ENCODE measurements around the gene KIRREL3. TPM values are rescaled to one million over a fixed set of nuclear protein-coding genes. Genes with fewer than 3 reads are reported as not detected.

KIRREL3 gene
- total and polyA plus RNA-seq, 8 donors: 0.06 to 1.1 (median 0.26) TPM; not detected in 2

DNA sequence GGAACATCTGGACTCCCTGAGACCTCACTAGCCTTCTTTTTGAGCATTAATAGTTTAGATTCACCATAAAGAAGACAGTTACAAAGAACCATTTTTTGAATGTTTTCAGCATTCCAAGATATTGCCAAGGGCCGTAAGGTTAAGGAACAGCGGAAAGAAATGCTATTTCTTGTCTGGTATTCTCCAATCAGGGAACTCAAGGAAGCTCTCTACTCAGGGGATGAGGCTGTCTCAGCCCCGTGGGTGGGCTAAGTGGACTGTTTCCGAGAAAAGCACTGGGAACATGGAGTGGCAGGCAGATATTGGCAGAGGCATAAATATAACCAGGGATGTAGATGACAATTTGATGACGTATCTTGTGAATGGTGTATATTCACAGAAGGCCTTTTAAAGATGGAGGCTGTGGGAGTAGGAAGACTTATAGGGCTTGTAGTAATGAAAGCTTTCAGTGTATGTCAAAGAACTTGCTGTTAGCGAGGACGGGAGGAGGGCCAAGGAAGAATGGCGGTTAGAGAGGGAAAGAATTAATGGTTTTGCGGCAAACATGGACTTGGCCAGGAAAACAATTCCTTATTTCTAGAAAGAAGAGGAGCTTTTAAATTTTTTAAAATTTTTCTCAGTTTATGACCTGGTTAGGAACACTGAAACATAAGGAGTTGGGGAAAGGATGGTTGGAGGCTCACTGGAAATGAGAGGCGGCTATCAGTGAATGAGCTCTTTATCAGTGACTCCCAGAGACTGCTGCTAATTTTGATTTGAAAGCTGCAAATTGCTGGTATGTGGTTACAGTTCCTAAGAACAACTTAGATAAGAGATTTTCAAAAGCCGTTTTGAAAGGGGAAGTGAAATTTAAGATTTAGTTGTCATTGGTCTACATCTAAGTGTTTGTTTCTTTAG lies 580.5 kb downstream of the KIRREL3 start:
- ATAC-seq (no peak), DNase-seq (no peak), FAIRE-seq (no peak)
- TF ChIP-seq, protein P1, sequence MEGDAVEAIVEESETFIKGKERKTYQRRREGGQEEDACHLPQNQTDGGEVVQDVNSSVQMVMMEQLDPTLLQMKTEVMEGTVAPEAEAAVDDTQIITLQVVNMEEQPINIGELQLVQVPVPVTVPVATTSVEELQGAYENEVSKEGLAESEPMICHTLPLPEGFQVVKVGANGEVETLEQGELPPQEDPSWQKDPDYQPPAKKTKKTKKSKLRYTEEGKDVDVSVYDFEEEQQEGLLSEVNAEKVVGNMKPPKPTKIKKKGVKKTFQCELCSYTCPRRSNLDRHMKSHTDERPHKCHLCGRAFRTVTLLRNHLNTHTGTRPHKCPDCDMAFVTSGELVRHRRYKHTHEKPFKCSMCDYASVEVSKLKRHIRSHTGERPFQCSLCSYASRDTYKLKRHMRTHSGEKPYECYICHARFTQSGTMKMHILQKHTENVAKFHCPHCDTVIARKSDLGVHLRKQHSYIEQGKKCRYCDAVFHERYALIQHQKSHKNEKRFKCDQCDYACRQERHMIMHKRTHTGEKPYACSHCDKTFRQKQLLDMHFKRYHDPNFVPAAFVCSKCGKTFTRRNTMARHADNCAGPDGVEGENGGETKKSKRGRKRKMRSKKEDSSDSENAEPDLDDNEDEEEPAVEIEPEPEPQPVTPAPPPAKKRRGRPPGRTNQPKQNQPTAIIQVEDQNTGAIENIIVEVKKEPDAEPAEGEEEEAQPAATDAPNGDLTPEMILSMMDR (IDR thresholded peaks at IDR 0.05): no peak
- Histone ChIP-seq H3K27me3 (no peaks in the 10 kb centered on the region), H3K4me1 (peaks cover 0 to 21% (median 12%) of the 10 kb centered on the region in 3 donors), H3K9me3 (no peaks in the 10 kb centered on the region), H3K27ac (no peak overlapping the region), H3K36me3 (no peaks in the 10 kb centered on the region), H3K4me3 (no peak overlapping the region)
- intact Hi-C loops (cut with DNase I): no loop called here
- 74 to 76% methylated on average over 11 of the region's 11 CpGs for WGBS, 2 donors

DNA sequence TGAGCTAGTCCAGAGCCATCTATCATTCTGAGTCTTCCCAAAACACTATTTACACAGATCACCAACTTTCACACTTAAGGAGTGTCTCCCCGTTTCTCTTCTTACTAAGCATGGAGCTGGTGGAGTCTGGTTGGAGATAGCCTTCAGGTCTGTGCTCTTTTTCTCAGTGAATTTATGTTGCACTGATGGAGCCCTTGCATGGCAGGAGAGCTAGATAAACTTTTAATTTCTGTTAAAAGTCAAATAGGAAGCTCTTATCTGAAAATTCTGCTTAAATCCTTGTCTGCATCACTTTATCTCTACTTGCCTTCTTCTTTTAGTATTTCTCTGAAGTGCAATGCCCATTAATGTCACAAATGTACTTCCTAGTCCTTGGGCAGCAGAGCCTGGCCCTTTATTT lies 581.7 kb downstream of the KIRREL3 start:
- Histone ChIP-seq H3K9me3 (no peaks in the 10 kb centered on the region), H3K36me3 (no peaks in the 10 kb centered on the region), H3K4me3 (no peak overlapping the region), H3K4me1 (peaks cover 0 to 21% (median 12%) of the 10 kb centered on the region in 3 donors), H3K27ac (no peak overlapping the region), H3K27me3 (no peaks in the 10 kb centered on the region)
- intact Hi-C loops (cut with DNase I): no loop called here
- FAIRE-seq (no peak), DNase-seq (no peak), ATAC-seq (no peak)
- TF ChIP-seq, protein P1 (IDR thresholded peaks at IDR 0.05): no peak
- 0 to 67% methylated on average over 1 of the region's 1 CpG for WGBS, 2 donors

DNA sequence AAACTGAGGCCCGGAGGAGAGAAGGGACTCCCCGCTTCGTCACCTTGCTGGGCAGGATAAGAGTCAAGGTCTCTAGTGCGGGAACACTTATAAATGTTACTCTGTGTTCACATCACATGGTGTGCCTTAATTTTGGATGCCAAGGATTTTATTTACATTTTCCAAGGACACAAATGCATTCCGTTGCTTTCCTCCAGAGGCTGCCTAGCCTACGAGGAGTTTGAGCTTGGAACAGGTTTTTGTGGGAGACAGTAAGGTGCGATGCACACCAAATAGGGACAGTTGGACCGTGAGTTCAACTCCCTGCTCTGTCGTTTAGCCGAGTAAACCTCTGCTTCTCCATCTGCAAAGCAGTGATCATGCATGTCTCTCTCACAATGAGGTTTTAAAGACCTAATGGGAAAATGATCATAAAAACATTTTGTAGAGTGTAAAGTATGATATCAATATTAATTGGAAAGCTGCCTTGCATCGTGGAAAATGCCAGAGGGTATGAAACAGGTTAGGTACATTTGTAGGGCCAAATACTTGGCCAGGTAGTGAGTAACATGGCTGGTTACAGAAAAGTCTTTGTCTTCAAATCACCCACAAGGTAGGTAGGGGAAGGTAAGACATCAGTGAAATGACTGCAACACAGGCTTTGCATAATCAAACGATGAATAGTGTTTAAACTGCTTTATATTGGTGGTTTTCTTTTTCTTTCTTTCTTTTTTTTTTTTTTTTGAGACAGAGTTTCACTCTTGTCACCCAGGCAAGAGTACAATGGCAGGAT lies 583.3 kb downstream of the KIRREL3 start:
- FAIRE-seq (no peak), DNase-seq (no peak), ATAC-seq (peak in 3 of 4 donors; percentile 20 to 34 (median 22))
- no peaks in the 10 kb centered on the region for H3K27me3 ChIP-seq
- TF ChIP-seq, protein P1 (IDR thresholded peaks at IDR 0.05): no peak
- H3K4me1 ChIP-seq: peaks cover 0 to 21% (median 12%) of the 10 kb centered on the region in 3 donors
- 29 to 30% methylated on average over 12 of the region's 12 CpGs for WGBS, 2 donors
- peak overlapping the region in 3 of 4 donors; percentile 31 to 56 (median 39) for H3K4me3 ChIP-seq
- intact Hi-C loops (cut with DNase I): no loop called here
- H3K9me3 ChIP-seq: no peaks in the 10 kb centered on the region
- peak overlapping the region in 2 of 4 donors; percentile 28 to 53 for H3K27ac ChIP-seq
- H3K36me3 ChIP-seq: no peaks in the 10 kb centered on the region

DNA sequence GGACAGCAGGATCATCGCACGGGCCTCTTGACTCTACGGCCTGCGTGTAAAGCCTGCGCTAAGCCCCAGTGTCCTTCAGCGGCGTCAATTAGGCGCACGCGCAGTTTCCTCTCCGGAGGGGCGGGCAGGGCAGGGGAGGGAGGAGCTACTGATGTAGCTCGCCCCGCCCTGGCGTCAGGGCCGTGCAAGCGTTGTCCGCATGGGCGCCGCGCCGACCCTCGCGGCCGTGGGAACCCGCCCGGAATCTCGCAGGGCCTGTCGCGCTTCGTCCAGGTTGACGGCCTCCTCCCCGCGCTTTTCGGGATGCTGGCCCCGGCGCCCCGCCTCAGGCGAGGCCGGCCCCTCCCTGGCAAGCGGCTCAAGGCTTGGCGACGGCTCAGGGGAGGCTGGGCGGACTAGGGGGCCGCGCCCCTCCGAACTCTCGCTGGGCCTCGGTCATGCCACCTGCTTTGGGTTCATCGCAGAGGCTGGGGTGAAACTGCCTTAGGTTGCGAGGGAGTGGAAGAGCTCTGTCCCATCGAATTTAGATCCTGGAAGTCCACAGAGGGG lies 584.0 kb downstream of the KIRREL3 start:
- H3K4me3 ChIP-seq: peak overlapping the region; percentile 11 to 56 (median 35)
- 2 to 4% methylated on average over 52 of the region's 52 CpGs for WGBS, 2 donors

More for the DNA sequence above, 584.0 kb downstream of the KIRREL3 start:
- peaks cover 0 to 21% (median 12%) of the 10 kb centered on the region in 3 donors for H3K4me1 ChIP-seq
- H3K27ac ChIP-seq: peak overlapping the region; percentile 17 to 53 (median 34)
- no peaks in the 10 kb centered on the region for H3K27me3 ChIP-seq
- ATAC-seq: peak; percentile 92 to 95 (median 94)
- intact Hi-C loops (cut with DNase I): no loop called here
- TF ChIP-seq, protein P1 (IDR thresholded peaks at IDR 0.05): no peak
- FAIRE-seq: no peak
- DNase-seq: peak; percentile 82 to 95 (median 87)
- H3K9me3 ChIP-seq: no peaks in the 10 kb centered on the region
- no peaks in the 10 kb centered on the region for H3K36me3 ChIP-seq

Data from pancreas (tissue), 10 donors.